ENCODE results near the gene ARFRP1.

DNA sequence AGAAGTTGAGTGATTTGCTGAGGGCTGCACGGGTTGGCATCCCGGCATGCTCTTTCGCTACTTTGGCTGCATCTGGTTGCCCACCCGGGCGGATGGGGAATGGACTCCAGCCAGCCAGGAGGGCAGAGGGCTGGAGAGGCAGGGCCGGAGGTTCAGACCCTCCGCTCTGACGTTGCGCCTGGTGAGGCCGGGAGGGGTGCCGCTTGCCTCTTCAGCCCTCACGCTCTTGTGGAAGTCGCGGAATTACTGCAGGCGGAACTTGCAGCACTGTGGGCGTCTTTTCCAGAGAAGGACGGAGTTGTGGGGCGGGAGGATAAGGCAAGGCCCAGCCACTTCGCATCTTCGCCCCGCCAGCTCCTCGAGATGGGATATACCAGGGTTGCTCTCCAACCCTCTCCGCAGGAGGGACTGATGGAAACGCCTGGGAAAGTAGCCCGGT is 49.0 kb downstream of the ARFRP1 start:
- TF ChIP-seq, protein P1, sequence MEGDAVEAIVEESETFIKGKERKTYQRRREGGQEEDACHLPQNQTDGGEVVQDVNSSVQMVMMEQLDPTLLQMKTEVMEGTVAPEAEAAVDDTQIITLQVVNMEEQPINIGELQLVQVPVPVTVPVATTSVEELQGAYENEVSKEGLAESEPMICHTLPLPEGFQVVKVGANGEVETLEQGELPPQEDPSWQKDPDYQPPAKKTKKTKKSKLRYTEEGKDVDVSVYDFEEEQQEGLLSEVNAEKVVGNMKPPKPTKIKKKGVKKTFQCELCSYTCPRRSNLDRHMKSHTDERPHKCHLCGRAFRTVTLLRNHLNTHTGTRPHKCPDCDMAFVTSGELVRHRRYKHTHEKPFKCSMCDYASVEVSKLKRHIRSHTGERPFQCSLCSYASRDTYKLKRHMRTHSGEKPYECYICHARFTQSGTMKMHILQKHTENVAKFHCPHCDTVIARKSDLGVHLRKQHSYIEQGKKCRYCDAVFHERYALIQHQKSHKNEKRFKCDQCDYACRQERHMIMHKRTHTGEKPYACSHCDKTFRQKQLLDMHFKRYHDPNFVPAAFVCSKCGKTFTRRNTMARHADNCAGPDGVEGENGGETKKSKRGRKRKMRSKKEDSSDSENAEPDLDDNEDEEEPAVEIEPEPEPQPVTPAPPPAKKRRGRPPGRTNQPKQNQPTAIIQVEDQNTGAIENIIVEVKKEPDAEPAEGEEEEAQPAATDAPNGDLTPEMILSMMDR (IDR thresholded peaks at IDR 0.05): no peak
- TF ChIP-seq POLR2A (IDR thresholded peaks at IDR 0.05): no peak

Measured in right lobe of liver (tissue), 4 donors.